ENCODE results near the gene SNAPC3. TPM values are rescaled to one million over a fixed set of nuclear protein-coding genes. Genes with fewer than 3 reads are reported as not detected.
A peak's percentile ranks its signal among the peaks of the same experiment; 100 is the strongest.

Gene SNAPC3
- polyA plus RNA-seq (20.4 to 29.9 TPM (median 21.1 TPM) in 3 replicates), polyA minus RNA-seq (7.6 to 30.9 TPM (median 16.1 TPM) in 3 replicates)
- polyA plus RNA-seq (2011; ENCODE audit: low read depth): 16.3 TPM
- 15.8 and 34.5 TPM in 2 replicates for polyA plus RNA-seq (2011; cell fraction: cytosol; rRNA removed)
- polyA plus RNA-seq (2011; cell fraction: nucleus; rRNA removed): 28.6 and 34.6 TPM in 2 replicates
- polyA plus RNA-seq (2012; ENCODE audit: low replicate concordance): 10.1 and 17.9 TPM in 2 replicates
- polyA minus RNA-seq (2011; cell fraction: cytosol; rRNA and poly(A)+ RNA removed): 17.8 TPM
- polyA minus RNA-seq (2011; cell fraction: nucleus; rRNA and poly(A)+ RNA removed): 14.4 and 26.1 TPM in 2 replicates

DNA sequence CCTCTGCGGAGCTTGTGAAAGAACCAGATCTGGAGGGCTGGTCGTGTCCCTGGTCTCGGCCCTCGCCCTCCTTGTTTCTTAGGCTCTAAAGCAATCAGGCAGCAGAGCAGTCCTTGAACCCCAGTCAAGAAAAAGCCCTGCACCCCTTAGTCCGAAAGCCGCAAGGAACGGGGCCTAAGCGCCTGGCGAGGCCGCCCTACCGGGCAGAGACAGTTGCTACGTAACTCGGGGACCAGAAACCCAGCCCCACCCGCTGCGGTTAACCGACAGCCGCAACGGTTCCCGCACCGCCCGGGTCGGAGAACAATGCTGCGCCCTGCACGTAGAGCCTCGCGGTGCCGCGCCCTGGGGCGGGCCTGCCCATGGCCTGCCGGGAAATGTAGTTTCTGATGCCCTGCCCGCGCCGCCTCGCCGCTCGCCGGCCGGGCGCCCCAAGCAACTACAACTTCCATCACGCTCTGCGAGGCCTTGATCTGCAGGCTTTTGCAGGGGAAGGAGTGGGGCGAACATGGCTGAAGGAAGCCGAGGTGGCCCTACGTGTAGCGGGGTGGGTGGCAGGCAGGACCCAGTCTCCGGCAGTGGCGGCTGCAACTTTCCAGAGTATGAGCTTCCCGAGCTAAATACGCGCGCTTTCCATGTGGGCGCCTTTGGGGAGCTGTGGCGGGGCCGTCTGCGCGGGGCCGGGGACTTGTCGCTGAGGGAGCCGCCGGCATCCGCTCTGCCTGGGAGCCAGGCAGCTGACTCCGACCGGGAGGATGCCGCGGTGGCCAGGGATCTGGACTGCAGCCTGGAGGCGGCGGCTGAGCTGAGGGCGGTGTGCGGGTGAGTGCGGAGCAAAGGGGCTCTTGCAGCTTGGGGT, at the start of gene SNAPC3:
Gene SNAPC3 (plus strand): TSS at position 505 of the 859 bp plus-strand sequence. CDS start 4 bp downstream, at position 509.
- dilution Hi-C loops (cut with MboI; ENCODE audit: extremely low pct_ligation_motif_present, low sequenced_read_pairs): no loop called here
- peak; percentile 41 for DNase-seq (ENCODE audit: low read depth, low spot score)
- Histone ChIP-seq H3K9me1 (ENCODE audit: control insufficient read depth, extremely low read depth, insufficient read depth, low read length) (no peaks in the 10 kb centered on the region), H3K27me3 (ENCODE audit: control insufficient read depth, extremely low read depth, insufficient read depth, low read length) (no peaks in the 10 kb centered on the region), H3K4me3 (ENCODE audit: control insufficient read depth in 2 of 3, extremely low read depth in 1 of 3, insufficient read depth in 2 of 3, low read depth in 1 of 3, low read length in 3 of 3) (peak within 1 kb of the TSS; percentile 75 to 98 (median 95)), H3K9me3 (ENCODE audit: control insufficient read depth, low read depth, low read length) (no peaks in the 10 kb centered on the region), H3K4me1 (ENCODE audit: control insufficient read depth, extremely low read depth, insufficient read depth, low read length) (peaks cover 12% of the 10 kb centered on the region), H3K27ac (ENCODE audit: control insufficient read depth, insufficient read depth, low read length) (peak within 1 kb of the TSS; percentile 90), H2AFZ (ENCODE audit: control insufficient read depth, low read length) (peak within 1 kb of the TSS; percentile 96), H3K4me2 (ENCODE audit: control insufficient read depth, extremely low read depth, insufficient read depth, low read depth, low read length) (peak within 1 kb of the TSS; percentile 97), H3K9ac (ENCODE audit: control insufficient read depth, extremely low read depth, insufficient read depth, low read length) (peak within 1 kb of the TSS; percentile 89), H3K36me3 (ENCODE audit: control insufficient read depth in 2 of 2, extremely low read depth in 1 of 2, insufficient read depth in 2 of 2, low read length in 2 of 2) (peaks cover 5 to 18% of the 10 kb centered on the region in 2 experiments), H3K79me2 (ENCODE audit: control insufficient read depth, insufficient read depth, low read length) (peaks cover 45% of the 10 kb centered on the region), H4K20me1 (ENCODE audit: control insufficient read depth, extremely low read depth, insufficient read depth, low read length) (no peaks in the 10 kb centered on the region)
- no peak for FAIRE-seq
- TF ChIP-seq, protein P1, sequence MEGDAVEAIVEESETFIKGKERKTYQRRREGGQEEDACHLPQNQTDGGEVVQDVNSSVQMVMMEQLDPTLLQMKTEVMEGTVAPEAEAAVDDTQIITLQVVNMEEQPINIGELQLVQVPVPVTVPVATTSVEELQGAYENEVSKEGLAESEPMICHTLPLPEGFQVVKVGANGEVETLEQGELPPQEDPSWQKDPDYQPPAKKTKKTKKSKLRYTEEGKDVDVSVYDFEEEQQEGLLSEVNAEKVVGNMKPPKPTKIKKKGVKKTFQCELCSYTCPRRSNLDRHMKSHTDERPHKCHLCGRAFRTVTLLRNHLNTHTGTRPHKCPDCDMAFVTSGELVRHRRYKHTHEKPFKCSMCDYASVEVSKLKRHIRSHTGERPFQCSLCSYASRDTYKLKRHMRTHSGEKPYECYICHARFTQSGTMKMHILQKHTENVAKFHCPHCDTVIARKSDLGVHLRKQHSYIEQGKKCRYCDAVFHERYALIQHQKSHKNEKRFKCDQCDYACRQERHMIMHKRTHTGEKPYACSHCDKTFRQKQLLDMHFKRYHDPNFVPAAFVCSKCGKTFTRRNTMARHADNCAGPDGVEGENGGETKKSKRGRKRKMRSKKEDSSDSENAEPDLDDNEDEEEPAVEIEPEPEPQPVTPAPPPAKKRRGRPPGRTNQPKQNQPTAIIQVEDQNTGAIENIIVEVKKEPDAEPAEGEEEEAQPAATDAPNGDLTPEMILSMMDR (optimal IDR thresholded peaks at IDR 0.05 in 1 of 3, IDR thresholded peaks at IDR 0.05 in 1 of 3, conservative IDR thresholded peaks at IDR 0.05 in 1 of 3; ENCODE audit: extremely low read depth in 1 of 3, insufficient read depth in 2 of 3, low read length in 3 of 3): no peak
- TF ChIP-seq EZH2 (IDR thresholded peaks at IDR 0.05; ENCODE audit: low read length): no peak

DNA sequence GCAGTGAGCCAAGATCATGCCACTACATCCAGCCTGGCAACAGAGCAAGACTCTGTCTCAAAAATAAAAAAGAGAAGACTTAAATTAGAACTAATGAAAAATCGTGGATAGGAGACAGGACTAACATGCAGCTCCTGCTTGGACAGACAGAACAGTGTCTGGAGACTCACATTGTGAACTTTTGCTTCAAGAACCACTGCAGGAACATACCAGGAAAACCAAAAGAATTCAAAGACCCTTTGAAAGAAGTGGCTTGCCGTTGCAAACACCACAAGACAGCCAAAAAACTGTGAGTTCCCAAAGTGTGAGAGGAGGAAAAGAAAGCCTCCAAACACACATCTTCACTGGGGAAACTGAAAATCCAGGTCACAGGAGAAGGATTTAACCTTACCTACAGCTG, 48.8 kb upstream of the SNAPC3 start:
- FAIRE-seq: no peak
- H2AFZ ChIP-seq (ENCODE audit: control insufficient read depth, low read length): no peak overlapping the region

More for the DNA sequence above, 48.8 kb upstream of the SNAPC3 start:
- H4K20me1 ChIP-seq (ENCODE audit: control insufficient read depth, extremely low read depth, insufficient read depth, low read length): no peaks in the 10 kb centered on the region
- no peak overlapping the region for H3K4me3 ChIP-seq (ENCODE audit: control insufficient read depth in 2 of 3, extremely low read depth in 1 of 3, insufficient read depth in 2 of 3, low read depth in 1 of 3, low read length in 3 of 3)
- no peak for TF ChIP-seq EZH2 (IDR thresholded peaks at IDR 0.05; ENCODE audit: low read length)
- TF ChIP-seq, protein P1 (optimal IDR thresholded peaks at IDR 0.05 in 1 of 3, IDR thresholded peaks at IDR 0.05 in 1 of 3, conservative IDR thresholded peaks at IDR 0.05 in 1 of 3; ENCODE audit: extremely low read depth in 1 of 3, insufficient read depth in 2 of 3, low read length in 3 of 3): no peak
- no peaks in the 10 kb centered on the region for H3K9me1 ChIP-seq (ENCODE audit: control insufficient read depth, extremely low read depth, insufficient read depth, low read length)
- no peak for DNase-seq (ENCODE audit: low read depth, low spot score)
- no peak overlapping the region for H3K27ac ChIP-seq (ENCODE audit: control insufficient read depth, insufficient read depth, low read length)
- no peaks in the 10 kb centered on the region for H3K9me3 ChIP-seq (ENCODE audit: control insufficient read depth, low read depth, low read length)
- H3K27me3 ChIP-seq (ENCODE audit: control insufficient read depth, extremely low read depth, insufficient read depth, low read length): no peaks in the 10 kb centered on the region
- H3K4me1 ChIP-seq (ENCODE audit: control insufficient read depth, extremely low read depth, insufficient read depth, low read length): no peaks in the 10 kb centered on the region
- H3K36me3 ChIP-seq (ENCODE audit: control insufficient read depth in 2 of 2, extremely low read depth in 1 of 2, insufficient read depth in 2 of 2, low read length in 2 of 2): no peaks in the 10 kb centered on the region
- H3K79me2 ChIP-seq (ENCODE audit: control insufficient read depth, insufficient read depth, low read length): no peaks in the 10 kb centered on the region
- H3K4me2 ChIP-seq (ENCODE audit: control insufficient read depth, extremely low read depth, insufficient read depth, low read depth, low read length): no peak overlapping the region
- no peak overlapping the region for H3K9ac ChIP-seq (ENCODE audit: control insufficient read depth, extremely low read depth, insufficient read depth, low read length)
- dilution Hi-C loops (cut with MboI; ENCODE audit: extremely low pct_ligation_motif_present, low sequenced_read_pairs): no loop called here

Measured in keratinocyte (primary cell).